Measurements from ENCODE around the gene COL24A1. TPM values are rescaled to one million over a fixed set of nuclear protein-coding genes. Genes with fewer than 3 reads are reported as not detected.

Gene COL24A1
- total RNA-seq, 1 experiment from 2014 or later = 1.1 TPM

DNA sequence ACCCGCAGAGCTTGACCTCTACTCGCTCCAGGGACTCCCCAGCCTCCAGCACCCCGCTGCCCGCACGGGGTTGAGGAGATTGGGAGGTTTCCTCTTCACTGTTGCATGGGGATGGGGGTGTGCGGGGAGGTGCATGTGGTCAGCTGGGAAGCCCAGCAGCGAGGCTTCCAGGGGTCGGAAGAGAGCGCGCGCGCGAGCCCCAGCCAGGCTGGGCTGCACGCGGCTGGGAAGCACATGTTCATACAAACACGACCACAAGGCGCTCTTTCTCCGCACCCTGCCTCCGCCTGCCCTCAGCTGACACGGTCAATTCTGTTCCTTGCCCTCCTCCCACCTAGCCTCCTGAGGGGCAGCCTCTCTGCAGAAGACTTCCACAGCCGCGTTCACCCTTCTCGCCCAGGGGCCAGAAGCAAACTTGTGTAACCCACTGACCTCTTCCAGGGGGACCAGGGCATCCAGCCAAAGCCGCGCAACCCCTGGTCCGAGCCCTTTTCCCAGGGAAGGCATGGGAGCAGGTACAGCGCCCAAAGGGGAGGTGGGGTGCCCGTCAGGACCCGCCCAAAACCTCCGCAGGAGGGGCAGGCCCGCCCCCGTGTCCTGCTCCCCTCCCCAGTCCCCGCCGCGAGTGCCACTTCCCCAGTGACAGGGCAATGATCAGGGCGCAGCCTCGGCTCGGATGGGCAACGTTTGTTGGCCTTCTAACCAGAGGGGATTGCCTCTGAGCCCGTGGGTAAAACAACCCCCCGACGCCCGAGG lies 1.3 kb downstream of the COL24A1 start (continued):
- TF ChIP-seq, protein P1, sequence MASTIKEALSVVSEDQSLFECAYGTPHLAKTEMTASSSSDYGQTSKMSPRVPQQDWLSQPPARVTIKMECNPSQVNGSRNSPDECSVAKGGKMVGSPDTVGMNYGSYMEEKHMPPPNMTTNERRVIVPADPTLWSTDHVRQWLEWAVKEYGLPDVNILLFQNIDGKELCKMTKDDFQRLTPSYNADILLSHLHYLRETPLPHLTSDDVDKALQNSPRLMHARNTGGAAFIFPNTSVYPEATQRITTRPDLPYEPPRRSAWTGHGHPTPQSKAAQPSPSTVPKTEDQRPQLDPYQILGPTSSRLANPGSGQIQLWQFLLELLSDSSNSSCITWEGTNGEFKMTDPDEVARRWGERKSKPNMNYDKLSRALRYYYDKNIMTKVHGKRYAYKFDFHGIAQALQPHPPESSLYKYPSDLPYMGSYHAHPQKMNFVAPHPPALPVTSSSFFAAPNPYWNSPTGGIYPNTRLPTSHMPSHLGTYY (CRISPR knock-in tag; IDR thresholded peaks at IDR 0.05) = no peak
- TF ChIP-seq, protein P2, sequence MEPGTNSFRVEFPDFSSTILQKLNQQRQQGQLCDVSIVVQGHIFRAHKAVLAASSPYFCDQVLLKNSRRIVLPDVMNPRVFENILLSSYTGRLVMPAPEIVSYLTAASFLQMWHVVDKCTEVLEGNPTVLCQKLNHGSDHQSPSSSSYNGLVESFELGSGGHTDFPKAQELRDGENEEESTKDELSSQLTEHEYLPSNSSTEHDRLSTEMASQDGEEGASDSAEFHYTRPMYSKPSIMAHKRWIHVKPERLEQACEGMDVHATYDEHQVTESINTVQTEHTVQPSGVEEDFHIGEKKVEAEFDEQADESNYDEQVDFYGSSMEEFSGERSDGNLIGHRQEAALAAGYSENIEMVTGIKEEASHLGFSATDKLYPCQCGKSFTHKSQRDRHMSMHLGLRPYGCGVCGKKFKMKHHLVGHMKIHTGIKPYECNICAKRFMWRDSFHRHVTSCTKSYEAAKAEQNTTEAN (CRISPR knock-in tag; IDR thresholded peaks at IDR 0.05) = peak; percentile 94
- TF ChIP-seq ARID4B (CRISPR knock-in tag; IDR thresholded peaks at IDR 0.05; ENCODE audit: borderline replicate concordance) = peak; percentile 98
- peak; percentile 91; the same call in 1 of the 2 replicates for TF ChIP-seq TEAD4 (CRISPR knock-in tag; IDR thresholded peaks at IDR 0.05)
- no peak for TF ChIP-seq SP1 (CRISPR knock-in tag; conservative IDR thresholded peaks at IDR 0.05)
- TF ChIP-seq, protein P3, sequence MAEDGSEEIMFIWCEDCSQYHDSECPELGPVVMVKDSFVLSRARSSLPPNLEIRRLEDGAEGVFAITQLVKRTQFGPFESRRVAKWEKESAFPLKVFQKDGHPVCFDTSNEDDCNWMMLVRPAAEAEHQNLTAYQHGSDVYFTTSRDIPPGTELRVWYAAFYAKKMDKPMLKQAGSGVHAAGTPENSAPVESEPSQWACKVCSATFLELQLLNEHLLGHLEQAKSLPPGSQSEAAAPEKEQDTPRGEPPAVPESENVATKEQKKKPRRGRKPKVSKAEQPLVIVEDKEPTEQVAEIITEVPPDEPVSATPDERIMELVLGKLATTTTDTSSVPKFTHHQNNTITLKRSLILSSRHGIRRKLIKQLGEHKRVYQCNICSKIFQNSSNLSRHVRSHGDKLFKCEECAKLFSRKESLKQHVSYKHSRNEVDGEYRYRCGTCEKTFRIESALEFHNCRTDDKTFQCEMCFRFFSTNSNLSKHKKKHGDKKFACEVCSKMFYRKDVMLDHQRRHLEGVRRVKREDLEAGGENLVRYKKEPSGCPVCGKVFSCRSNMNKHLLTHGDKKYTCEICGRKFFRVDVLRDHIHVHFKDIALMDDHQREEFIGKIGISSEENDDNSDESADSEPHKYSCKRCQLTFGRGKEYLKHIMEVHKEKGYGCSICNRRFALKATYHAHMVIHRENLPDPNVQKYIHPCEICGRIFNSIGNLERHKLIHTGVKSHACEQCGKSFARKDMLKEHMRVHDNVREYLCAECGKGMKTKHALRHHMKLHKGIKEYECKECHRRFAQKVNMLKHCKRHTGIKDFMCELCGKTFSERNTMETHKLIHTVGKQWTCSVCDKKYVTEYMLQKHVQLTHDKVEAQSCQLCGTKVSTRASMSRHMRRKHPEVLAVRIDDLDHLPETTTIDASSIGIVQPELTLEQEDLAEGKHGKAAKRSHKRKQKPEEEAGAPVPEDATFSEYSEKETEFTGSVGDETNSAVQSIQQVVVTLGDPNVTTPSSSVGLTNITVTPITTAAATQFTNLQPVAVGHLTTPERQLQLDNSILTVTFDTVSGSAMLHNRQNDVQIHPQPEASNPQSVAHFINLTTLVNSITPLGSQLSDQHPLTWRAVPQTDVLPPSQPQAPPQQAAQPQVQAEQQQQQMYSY (CRISPR knock-in tag; IDR thresholded peaks at IDR 0.05) = no peak; the same call in 1 of the 2 replicates
- TF ChIP-seq GABPB1 (CRISPR knock-in tag; IDR thresholded peaks at IDR 0.05) = no peak
- no peak for TF ChIP-seq IRF2 (CRISPR knock-in tag; IDR thresholded peaks at IDR 0.05; ENCODE audit: borderline replicate concordance, low read depth)
- peak; percentile 96 for TF ChIP-seq JUN (CRISPR knock-in tag; IDR thresholded peaks at IDR 0.05)
- TF ChIP-seq, protein P4, sequence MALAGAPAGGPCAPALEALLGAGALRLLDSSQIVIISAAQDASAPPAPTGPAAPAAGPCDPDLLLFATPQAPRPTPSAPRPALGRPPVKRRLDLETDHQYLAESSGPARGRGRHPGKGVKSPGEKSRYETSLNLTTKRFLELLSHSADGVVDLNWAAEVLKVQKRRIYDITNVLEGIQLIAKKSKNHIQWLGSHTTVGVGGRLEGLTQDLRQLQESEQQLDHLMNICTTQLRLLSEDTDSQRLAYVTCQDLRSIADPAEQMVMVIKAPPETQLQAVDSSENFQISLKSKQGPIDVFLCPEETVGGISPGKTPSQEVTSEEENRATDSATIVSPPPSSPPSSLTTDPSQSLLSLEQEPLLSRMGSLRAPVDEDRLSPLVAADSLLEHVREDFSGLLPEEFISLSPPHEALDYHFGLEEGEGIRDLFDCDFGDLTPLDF (CRISPR knock-in tag; IDR thresholded peaks at IDR 0.05) = peak; percentile 97
- TF ChIP-seq, protein P5, sequence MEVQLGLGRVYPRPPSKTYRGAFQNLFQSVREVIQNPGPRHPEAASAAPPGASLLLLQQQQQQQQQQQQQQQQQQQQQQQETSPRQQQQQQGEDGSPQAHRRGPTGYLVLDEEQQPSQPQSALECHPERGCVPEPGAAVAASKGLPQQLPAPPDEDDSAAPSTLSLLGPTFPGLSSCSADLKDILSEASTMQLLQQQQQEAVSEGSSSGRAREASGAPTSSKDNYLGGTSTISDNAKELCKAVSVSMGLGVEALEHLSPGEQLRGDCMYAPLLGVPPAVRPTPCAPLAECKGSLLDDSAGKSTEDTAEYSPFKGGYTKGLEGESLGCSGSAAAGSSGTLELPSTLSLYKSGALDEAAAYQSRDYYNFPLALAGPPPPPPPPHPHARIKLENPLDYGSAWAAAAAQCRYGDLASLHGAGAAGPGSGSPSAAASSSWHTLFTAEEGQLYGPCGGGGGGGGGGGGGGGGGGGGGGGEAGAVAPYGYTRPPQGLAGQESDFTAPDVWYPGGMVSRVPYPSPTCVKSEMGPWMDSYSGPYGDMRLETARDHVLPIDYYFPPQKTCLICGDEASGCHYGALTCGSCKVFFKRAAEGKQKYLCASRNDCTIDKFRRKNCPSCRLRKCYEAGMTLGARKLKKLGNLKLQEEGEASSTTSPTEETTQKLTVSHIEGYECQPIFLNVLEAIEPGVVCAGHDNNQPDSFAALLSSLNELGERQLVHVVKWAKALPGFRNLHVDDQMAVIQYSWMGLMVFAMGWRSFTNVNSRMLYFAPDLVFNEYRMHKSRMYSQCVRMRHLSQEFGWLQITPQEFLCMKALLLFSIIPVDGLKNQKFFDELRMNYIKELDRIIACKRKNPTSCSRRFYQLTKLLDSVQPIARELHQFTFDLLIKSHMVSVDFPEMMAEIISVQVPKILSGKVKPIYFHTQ (CRISPR knock-in tag; IDR thresholded peaks at IDR 0.05) = no peak
- peak; percentile 96 for TF ChIP-seq TEAD1 (CRISPR knock-in tag; IDR thresholded peaks at IDR 0.05)
- peak; percentile 92 for TF ChIP-seq CREB1 (CRISPR knock-in tag; IDR thresholded peaks at IDR 0.05)
- TF ChIP-seq ATF6 (CRISPR knock-in tag; IDR thresholded peaks at IDR 0.05) = peak; percentile 86; the same call in 1 of the 2 replicates
- TF ChIP-seq, protein P6, sequence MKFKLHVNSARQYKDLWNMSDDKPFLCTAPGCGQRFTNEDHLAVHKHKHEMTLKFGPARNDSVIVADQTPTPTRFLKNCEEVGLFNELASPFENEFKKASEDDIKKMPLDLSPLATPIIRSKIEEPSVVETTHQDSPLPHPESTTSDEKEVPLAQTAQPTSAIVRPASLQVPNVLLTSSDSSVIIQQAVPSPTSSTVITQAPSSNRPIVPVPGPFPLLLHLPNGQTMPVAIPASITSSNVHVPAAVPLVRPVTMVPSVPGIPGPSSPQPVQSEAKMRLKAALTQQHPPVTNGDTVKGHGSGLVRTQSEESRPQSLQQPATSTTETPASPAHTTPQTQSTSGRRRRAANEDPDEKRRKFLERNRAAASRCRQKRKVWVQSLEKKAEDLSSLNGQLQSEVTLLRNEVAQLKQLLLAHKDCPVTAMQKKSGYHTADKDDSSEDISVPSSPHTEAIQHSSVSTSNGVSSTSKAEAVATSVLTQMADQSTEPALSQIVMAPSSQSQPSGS (CRISPR knock-in tag; IDR thresholded peaks at IDR 0.05; ENCODE audit: borderline replicate concordance, low read depth) = peak; percentile 75; the same call in 1 of the 2 replicates
- no peak for TF ChIP-seq JAZF1 (CRISPR knock-in tag; IDR thresholded peaks at IDR 0.05)
- TF ChIP-seq, protein P7, sequence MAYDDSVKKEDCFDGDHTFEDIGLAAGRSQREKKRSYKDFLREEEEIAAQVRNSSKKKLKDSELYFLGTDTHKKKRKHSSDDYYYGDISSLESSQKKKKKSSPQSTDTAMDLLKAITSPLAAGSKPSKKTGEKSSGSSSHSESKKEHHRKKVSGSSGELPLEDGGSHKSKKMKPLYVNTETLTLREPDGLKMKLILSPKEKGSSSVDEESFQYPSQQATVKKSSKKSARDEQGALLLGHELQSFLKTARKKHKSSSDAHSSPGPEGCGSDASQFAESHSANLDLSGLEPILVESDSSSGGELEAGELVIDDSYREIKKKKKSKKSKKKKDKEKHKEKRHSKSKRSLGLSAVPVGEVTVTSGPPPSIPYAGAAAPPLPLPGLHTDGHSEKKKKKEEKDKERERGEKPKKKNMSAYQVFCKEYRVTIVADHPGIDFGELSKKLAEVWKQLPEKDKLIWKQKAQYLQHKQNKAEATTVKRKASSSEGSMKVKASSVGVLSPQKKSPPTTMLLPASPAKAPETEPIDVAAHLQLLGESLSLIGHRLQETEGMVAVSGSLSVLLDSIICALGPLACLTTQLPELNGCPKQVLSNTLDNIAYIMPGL (CRISPR knock-in tag; IDR thresholded peaks at IDR 0.05) = no peak; the same call in 1 of the 2 replicates
